HG03558 (cell line): Measurements from ENCODE around the gene CHRM1.
"Not testable (repeated sequence)": the region's sequence is repeated elsewhere in the genome, so short reads cannot be mapped to it uniquely, and the experiment has no call there.

ENCODE experiments used
- ATAC-seq: cut with Tn5 transposase; IDR thresholded peaks from one replicate; pipeline ENCODE4 v1.9.1; 2021; ENCODE audit warnings: moderate number of reproducible peaks; ENCODE audit not compliant: unreplicated experiment; ENCODE audit errors: extremely low read depth

CHRM1 gene

DNA sequence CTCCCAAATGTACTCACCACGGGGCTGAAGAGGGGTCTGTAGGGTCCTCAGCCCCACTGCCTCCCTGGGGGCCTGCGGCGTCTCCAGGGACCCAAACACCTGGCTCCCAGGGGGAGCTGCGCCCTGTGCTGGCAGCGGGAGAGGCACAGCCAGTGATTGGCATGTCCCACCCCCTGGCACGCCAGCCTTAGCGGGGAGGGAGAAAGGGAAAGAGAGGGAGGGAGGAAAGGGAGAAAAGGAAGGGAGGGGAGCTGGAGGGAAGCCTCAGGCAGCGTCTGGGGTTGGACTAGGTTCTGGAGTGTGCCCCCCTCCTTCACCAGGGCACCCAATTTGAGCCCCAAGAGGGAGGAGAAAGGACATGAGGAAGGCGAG lies at the start of gene CHRM1:
Gene CHRM1, minus strand, starts transcription at position 163 of the 372 bp plus-strand sequence. CDS start 10,263 bp downstream, outside the sequence.
- no peak for ATAC-seq

DNA sequence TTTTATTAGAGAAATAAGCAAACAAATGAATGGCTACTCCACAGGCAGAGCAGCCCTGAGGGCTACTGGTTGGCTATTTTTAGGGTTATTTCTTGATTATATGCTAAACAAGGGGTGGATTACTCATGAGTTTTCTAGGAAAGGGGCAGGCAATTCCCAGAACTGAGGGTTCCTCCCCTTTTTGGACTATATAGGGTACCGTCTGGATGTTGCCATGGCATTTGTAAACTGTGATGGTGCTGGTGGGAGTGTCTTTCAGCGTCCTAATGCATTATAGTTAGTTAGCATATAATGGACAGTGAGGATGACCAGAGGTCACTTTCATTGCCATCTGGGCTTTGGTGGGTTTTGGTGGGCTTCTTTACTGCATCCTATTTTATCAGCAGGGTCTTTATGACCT lies 44.4 kb upstream of the CHRM1 start:
- no peak for ATAC-seq

GRCh38 chr11:62962391-62962790 lies 41.2 kb upstream of the CHRM1 start:
- ATAC-seq: no peak

- no peak for ATAC-seq
Observed at GRCh38 chr11:62961017-62961570, 39.9 kb upstream of the CHRM1 start.

GRCh38 chr11:62959422-62959980 lies 38.3 kb upstream of the CHRM1 start:
- no peak for ATAC-seq

DNA sequence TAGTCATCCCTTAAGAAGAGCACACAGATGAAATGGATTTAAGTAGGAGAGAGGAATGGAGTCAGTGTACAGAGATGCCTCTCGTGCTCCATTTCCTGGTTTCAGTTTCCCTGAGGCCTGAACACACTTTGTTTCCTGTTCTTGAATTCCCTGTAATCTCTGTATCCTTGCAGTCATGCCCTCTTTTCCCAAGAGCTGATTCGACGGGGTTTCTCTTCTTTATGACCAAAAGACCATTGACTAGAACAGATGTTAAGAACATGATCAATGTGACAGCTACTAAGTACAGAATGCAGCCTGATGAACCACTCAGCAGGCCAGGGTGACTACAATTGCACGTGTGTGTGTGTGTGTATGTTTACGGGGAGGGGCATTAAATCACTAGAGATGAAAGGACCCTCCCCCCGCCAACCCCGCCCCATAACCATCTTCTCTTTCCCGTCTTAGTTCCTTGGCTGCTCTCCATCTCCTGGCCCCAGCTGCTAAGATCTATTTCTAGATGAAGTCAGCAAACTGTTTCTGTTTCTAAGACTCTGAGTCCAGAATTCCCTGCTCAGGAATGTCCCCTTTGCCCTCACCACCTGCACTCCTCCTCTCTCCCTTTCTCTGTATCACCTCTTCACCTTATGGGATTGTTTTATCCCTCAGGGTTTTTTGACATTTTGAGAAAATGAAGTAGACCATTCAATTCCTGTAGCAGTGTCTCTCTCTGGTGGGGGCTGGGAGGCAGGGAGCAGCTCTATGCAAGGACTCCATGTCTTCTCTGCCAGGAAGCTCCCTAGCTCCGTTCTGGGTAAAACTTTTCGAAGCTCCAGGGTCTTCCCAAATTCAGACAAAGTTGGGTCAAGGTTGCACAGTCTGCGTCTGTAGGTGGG lies 37.6 kb upstream of the CHRM1 start:
- ATAC-seq: no peak

DNA sequence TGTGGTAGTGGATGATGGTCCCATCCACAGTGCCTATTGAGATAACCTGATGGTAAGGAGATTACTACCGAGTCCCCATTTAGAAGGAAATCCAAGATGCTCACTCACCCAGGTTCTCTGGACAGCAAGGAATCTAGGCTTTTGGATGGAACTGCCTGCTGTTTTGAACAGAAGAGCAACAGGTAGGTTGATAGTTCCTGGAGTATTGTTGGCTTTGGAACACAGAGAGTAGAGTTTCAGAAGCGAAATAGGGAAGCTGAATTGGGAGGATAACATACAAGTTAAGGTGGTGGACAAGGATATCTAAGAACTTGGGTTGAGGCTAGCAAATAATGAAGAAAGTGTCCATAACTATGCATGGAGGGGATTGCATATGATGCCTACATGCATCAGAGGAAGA lies 36.0 kb upstream of the CHRM1 start:
- ATAC-seq: no peak

DNA sequence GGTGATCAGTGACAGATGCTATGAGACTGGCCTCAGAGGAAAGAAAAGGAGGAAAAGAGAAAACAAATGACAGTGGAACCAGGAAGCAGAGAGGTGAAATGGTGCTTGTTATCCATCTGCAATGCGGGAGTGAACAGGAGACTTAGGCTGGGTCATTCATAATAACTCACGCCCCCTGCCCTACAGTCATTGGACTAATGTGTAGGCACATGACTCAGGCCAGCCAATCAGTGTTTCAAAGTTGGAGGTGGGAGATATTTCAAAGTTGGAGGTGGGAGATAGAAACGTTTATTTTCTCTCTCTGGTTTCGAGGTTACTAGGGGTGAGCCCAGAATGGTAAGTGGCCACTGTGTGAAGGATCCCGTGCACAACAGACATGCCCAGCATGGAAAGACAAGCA lies 33.3 kb upstream of the CHRM1 start:
- ATAC-seq: no peak

- no peak for ATAC-seq
Observed at GRCh38 chr11:62953811-62954210, 32.6 kb upstream of the CHRM1 start.

DNA sequence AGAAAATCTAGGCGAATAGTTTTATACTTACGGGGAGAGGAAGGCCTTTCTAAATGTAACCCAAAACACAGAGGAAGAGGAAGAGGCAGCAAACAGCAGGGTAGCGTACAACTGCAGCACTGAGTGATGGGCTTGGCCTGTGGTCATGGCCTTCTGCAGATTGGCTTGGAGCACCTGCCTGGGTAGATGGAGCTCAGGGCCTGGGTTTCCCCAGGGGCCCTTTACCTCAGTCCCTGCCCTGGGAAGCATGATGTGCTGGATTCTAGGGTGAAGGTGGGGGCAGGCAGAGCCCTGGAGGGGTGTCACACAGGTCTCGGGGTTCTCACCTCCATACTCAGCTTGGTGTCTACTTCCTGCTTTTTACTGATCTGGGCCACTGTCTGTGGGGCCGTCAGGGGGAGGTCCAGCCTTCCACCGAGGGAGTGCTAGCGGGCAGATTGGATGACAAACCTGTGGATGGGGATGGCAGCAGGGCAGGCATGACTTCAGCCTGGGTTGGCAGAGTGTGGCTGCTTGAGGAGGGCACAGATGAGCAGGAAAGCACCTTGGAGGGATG lies 27.7 kb upstream of the CHRM1 start:
- no peak for ATAC-seq

DNA sequence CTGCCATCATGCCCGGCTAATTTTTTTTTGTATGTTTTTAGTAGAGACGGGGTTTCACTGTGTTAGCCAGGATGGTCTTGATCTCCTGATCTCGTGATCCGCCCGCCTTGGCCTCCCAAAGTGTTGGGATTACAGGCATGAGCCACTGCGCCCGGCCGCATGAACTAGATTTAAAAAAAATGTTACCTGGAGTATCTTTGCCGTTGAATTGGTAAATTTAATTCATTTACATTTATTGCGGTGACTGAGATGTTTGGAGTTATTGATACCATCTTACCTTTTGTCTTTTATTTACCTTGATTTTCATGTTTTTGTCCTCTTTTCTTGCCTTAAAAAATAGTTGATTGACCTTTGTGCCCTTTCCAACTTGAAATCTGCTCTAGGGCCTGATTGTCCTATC lies 24.4 kb upstream of the CHRM1 start:
- ATAC-seq: not testable (repeated sequence)

GRCh38 chr11:62937528-62937927 lies 16.4 kb upstream of the CHRM1 start:
- ATAC-seq: not testable (repeated sequence)

DNA sequence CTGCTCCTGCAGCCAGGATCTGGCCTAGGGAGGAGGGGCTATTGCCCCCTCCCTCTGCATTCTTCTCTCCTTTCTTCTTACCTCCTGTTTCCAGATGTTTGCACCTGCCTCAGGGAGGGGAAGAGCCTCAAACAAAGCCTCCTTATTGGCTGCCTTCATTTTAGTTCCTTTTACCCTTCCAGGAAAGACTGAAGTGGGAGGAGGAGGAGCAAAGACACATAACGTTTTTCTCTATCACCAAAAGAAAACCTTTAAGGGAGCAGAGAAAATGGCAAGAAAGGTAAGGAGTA lies 13.3 kb upstream of the CHRM1 start:
- no peak for ATAC-seq

GRCh38 chr11:62933750-62934495 lies 12.8 kb upstream of the CHRM1 start:
- no peak for ATAC-seq

- ATAC-seq: no peak
Observed at GRCh38 chr11:62933285-62933684, 12.1 kb upstream of the CHRM1 start.

- no peak for ATAC-seq
Observed at GRCh38 chr11:62931499-62932278, 10.5 kb upstream of the CHRM1 start.

- ATAC-seq: no peak
Observed at GRCh38 chr11:62930666-62931065, 9.5 kb upstream of the CHRM1 start.

DNA sequence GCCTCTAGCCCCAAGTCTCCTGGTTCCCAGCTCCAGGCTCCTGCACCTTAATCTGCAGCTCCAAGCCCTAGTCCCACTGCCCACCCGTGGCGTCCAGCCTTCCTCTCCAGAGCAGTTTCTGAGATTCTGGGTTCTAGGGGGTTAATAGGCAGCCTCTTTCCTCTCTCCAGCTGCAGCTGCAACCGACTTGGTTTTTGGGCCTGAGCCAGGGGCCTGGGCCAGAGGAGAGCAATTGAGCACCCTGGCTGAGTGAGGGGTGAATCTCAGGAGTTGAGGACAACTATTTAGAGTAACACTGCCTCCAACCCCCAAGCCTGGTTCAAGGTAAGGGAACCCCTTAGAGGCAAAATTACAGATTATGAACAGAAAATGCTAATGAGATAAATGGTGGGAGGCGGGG lies 9.0 kb upstream of the CHRM1 start:
- no peak for ATAC-seq

DNA sequence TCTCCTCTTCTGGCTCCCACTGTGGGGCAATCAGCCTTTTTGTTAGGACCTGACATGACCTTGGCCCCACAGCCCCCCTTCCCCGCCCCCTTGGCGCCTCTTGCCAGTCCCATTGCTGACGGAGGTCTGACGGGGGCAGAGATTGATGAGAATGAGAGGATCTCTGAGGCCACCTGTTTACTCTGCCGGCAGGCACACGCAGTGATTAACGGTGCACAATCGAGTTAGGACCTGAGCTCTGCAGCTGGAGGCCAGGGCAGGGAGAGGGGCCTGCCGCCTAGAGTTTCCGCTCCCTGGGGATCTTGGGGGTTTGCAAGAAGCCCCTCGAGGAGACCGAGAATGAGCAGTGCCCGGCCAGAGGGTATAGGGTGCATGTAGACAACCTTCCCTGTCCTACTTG lies 6.8 kb upstream of the CHRM1 start:
- ATAC-seq: no peak
